Cardiac fibroblast (primary cell): Measurements from ENCODE around the gene COPZ1.

Source experiments
- DNase-seq, 2 donors: peaks; one replicate each; pipeline versions ENCODE4 v3.0.0 to v3.0.0-alpha.2; 2010; ENCODE audit warnings: low read depth in 2 of 2
- H3K4me3 ChIP-seq, 2 donors: replicated peaks in 1 of 2; 1 replicate in 1 of 2; 2 replicates in 1 of 2; pipeline ENCODE4 v1.5.1; 2011; ENCODE audit warnings: low read depth in 2 of 2, low read length in 2 of 2, mild to moderate bottlenecking in 2 of 2, moderate library complexity in 1 of 2
- TF ChIP-seq, protein P1 (sequence below): IDR thresholded peaks from one replicate; pipeline ENCODE4 v1.5.1; 2011; ENCODE audit warnings: low read depth, mild to moderate bottlenecking, low read length, inconsistent platforms

COPZ1 gene

DNA sequence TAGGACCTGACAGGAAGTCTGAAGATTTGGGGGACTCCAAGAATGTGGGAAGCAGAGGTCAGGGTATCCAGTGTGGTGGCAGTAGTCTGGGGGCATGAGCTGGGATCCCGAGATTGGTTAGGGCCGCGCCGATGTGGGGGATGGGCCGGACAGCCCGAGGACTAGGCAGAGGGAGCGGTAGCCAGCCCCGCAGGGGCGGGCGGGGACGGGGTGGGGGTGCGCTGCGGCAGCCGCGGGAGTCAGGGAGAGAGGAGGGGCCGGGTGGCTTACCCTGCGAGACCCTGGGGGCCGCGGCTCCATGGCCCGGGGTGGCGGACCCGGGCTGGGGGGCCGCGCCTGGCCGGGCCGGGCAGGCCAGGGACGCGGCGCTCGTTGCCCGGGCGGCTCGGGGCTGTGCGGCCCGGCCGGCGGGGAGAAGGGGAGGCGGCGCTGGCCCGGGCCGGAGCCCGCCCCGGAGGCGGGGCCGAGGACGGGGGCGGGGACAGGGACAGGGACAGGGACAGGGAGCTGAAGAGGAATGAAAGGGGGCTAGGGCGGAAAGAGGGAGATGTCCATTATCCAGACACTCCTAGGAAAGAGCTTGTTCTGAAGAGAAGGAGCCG, 54.0 kb downstream of the COPZ1 start:
- DNase-seq, result peak; percentile 41 to 51
- TF ChIP-seq, protein P1, sequence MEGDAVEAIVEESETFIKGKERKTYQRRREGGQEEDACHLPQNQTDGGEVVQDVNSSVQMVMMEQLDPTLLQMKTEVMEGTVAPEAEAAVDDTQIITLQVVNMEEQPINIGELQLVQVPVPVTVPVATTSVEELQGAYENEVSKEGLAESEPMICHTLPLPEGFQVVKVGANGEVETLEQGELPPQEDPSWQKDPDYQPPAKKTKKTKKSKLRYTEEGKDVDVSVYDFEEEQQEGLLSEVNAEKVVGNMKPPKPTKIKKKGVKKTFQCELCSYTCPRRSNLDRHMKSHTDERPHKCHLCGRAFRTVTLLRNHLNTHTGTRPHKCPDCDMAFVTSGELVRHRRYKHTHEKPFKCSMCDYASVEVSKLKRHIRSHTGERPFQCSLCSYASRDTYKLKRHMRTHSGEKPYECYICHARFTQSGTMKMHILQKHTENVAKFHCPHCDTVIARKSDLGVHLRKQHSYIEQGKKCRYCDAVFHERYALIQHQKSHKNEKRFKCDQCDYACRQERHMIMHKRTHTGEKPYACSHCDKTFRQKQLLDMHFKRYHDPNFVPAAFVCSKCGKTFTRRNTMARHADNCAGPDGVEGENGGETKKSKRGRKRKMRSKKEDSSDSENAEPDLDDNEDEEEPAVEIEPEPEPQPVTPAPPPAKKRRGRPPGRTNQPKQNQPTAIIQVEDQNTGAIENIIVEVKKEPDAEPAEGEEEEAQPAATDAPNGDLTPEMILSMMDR, result no peak
- peak overlapping the region; percentile 47 to 49 for H3K4me3 ChIP-seq

DNA sequence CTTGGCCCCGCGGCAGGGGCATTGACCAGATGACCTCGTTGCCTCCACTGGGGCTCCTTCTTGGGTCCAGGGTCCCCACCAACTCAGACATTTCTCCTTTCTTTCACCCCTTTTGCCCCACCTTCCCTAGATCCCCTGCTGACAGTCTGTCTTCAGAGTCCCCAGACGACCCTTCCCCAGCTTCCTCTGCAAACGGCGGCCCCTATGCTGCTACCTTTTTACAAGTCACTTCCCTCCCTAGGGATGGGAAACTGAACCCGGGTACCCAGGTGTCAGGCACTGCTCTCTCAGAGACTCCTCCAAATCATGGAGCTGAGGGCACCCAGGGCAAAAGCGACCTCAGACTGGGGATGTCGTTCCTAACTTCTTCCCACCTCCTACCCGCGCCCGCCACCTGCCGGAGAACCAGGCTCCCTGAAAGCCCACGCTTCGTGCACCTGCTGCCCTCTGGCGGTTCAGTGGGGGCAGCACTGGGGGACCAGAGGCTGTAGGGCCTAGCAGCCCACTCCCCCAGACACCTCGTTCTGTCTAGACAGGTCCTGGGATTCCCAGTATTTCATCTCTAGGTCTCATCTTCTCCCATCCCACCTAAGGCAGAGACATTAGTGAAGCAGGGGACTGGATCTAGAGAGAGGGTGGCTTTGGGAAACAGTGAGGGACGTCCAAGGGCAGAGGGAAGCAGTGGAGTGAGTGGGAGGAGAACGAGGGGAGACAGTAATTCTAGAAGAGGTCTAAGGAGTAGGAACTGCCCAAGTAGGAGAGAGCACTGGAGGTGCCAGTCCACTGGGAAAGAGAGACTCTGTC, 54.7 kb downstream of the COPZ1 start:
- peak; percentile 88 to 89 for DNase-seq
- TF ChIP-seq, protein P1, result peak; percentile 100
- H3K4me3 ChIP-seq, result peak overlapping the region; percentile 47 to 49

DNA sequence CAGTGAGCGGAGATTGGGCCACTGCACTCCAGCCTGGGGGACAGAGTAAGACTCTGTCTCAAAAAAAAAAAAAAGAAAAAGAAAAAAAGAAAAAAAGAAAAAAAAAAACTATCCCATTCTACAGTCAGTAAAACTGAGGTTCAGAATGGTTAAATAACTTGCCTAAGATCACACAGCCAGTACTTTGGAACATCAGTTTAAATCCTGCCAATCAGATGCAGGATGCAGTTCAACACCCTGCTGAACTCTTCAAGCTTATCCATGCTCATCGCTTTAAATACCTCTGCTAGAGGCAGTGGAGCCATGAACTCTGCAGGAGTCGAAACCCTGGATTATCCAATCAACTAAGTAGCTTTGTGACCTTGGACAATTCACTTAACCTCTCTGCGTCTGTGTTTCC, 56.2 kb downstream of the COPZ1 start:
- TF ChIP-seq, protein P1, result no peak
- H3K4me3 ChIP-seq, result no peak overlapping the region
- no peak for DNase-seq

GRCh38 chr12:54383041-54383609, 58.2 kb downstream of the COPZ1 start:
- H3K4me3 ChIP-seq, result no peak overlapping the region
- TF ChIP-seq, protein P1, result no peak
- DNase-seq, result peak; percentile 62 to 99

DNA sequence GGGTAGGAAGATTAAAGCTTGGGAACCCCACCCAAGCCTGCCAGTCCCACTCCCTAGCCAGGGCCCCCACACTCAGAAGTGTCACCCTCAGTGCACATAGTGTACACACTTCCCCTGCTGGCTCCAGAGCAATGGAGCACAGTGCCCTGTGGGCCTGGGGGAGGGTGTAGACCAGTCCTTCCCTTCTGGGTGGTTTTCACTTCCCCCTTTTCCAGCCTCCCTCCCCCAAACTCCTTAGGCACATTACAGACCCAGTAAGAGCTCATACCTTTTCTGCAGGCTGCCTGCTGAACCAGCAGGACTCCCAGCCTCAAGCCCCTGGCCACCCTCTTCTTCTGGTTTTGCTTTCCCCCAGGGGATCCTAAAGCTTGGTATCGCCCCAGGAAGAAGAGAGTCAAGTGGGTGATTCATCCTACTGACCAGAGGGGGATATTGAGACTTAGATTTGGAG, 59.7 kb downstream of the COPZ1 start, which contains the start of gene ZNF385A:
Gene ZNF385A, minus strand, starts transcription at position 143 of the 451 bp plus-strand sequence. CDS start 219 bp downstream, outside the sequence.
- no peak within 1 kb of the TSS for H3K4me3 ChIP-seq
- TF ChIP-seq, protein P1, result no peak
- DNase-seq, result peak in 1 of 2 donors; percentile 17

- TF ChIP-seq, protein P1, result no peak
- no peak overlapping the region for H3K4me3 ChIP-seq
- no peak for DNase-seq
Measured at GRCh38 chr12:54385251-54385914, 60.5 kb downstream of the COPZ1 start.
